Adrenal gland (tissue), 12 donors: ENCODE data around the gene OCLN. TPM values are rescaled to one million over a fixed set of nuclear protein-coding genes. Genes with fewer than 3 reads are reported as not detected.

Experiments
- polyA plus RNA-seq, 3 donors: library from polyadenylated mRNA; stranded (reverse); fragments of 200-250 nt in 2 of 3; fragments of 350-450 nt in 1 of 3; fragmentation: Illumina TruSeq in 1 of 3; extraction: RNeasy Lipid Tissue Mini Kit (QIAGEN cat#74804) in 1 of 3; gene quantifications; one replicate each; pipeline ENCODE4 v1.2.3, GENCODE V29; 2013 to 2014
- small RNA-seq, 2 donors: library from RNA; depleted of rRNA; stranded (forward); fragments of <200 nt; gene quantifications; one replicate each; pipeline ENCODE3, GENCODE V24; 2016
- total RNA-seq, 9 donors: library from RNA; depleted of rRNA in 4 of 9; stranded (reverse); fragments of >200 nt in 4 of 9; fragments of 120-200 nt in 1 of 9; fragmentation: NEBNext Ultra II Directional in 1 of 9; extraction: Animal tissue kit (Norgen Biotek cat#: 25700) in 1 of 9; gene quantifications; one replicate each; pipeline versions ENCODE4 v1.1.0 to v1.2.4, GENCODE V29; 2013 to 2023
- donor health status: healthy with polysubstance abuse.
- donor health status: Bipolar disorder and iron deficiency.
- donor health status: DM: yes; HTN: yes; CAD: no.
- donor health status: DM: no; HTN: no; CAD: no.
- donor health status: DM: no; HTN: no; CAD: no.
- donor health status: DM: yes; HTN: yes; CAD: no.

The OCLN gene
- total and polyA plus RNA-seq, 12 donors: 0.16 to 8.8 (median 1.0) TPM

Small RNAs within 50 kb of the gene (small RNA-seq; reads per million reads assigned to genes)
- gene RN7SL616P: 0 reads per million in 2 donors
- 0 reads per million in 2 donors for gene RNU6-724P
- gene RPS27P14: 0 reads per million in 2 donors

Other genes with a start within 250 kb of the OCLN start
- 10 to 100 TPM in 4 of 9 donors, 1 to 10 TPM in 5; 4.4 to 13.3 (median 9.0) TPM for gene CCDC125, start 160.0 kb upstream of the OCLN start, total RNA-seq
- 1 to 10 TPM; 2.7 to 8.8 (median 4.7) TPM for gene CCDC125, start 160.0 kb upstream of the OCLN start, polyA plus RNA-seq
- gene AK6, start 123.3 kb upstream of the OCLN start, total RNA-seq: 100 to 1,000 TPM in 1 of 9 donors, 10 to 100 TPM in 7, 1 to 10 TPM in 1; 9.6 to 105 (median 33.4) TPM
- 100 to 1,000 TPM in 1 of 3 donors, 10 to 100 TPM in 2; 63.5 to 190 (median 66.1) TPM for gene AK6, start 123.3 kb upstream of the OCLN start, polyA plus RNA-seq
- gene TAF9, start 123.3 kb upstream of the OCLN start, total RNA-seq: 10 to 100 TPM; 32.1 to 92.3 (median 56.8) TPM
- gene TAF9, start 123.3 kb upstream of the OCLN start, polyA plus RNA-seq: 100 to 1,000 TPM in 1 of 3 donors, 10 to 100 TPM in 2; 55.1 to 152 (median 59.5) TPM
- 10 to 100 TPM; 16.7 to 27.3 (median 20.9) TPM for gene RAD17, start 123.0 kb upstream of the OCLN start, total RNA-seq
- gene RAD17, start 123.0 kb upstream of the OCLN start, polyA plus RNA-seq: 10 to 100 TPM; 10.4 to 33.6 (median 16.6) TPM
- 1 to 10 TPM in 3 of 9 donors, under 1 TPM in 6; 0.27 to 1.6 (median 0.94) TPM for gene MARVELD2, start 77.7 kb upstream of the OCLN start, total RNA-seq
- gene MARVELD2, start 77.7 kb upstream of the OCLN start, polyA plus RNA-seq: under 1 TPM; 0.16 to 0.46 (median 0.17) TPM
- gene GTF2H2C, start 67.4 kb downstream of the OCLN start, total RNA-seq: 10 to 100 TPM in 8 of 9 donors, 1 to 10 TPM in 1; 7.8 to 38.2 (median 18.0) TPM
- 10 to 100 TPM; 10.2 to 32.0 (median 13.3) TPM for gene GTF2H2C, start 67.4 kb downstream of the OCLN start, polyA plus RNA-seq